IMR-90 (cell line): ENCODE measurements around the gene EHBP1. TPM values are rescaled to one million over a fixed set of nuclear protein-coding genes. Genes with fewer than 3 reads are reported as not detected.

Source experiments
- ATAC-seq: fragments of 200-7000 bp; cut with Tn5 transposase; 2 replicates; pipeline ENCODE4 v1.9.1; 2020; ENCODE audit warnings: low read depth, mild to moderate bottlenecking, moderate library complexity
- BruUV-seq: library from RNA; stranded (reverse); fragments of 400-500 nt; replicated peaks from 2 replicates; lab custom pipeline; 2021; lab: Mats Ljungman, UMichigan
- CTCF ChIA-PET: fragments of 300-600 bp; formaldehyde crosslinking; extraction: SDS; loops from one replicate; lab custom pipeline; 2021; ENCODE audit warnings: antibody characterized with exemption; lab: Yijun Ruan, JAX
- POLR2A ChIA-PET: fragments of 300-600 bp; sonication (Branson Sonifier 250); formaldehyde crosslinking; loops from one replicate; lab custom pipeline; 2022; ENCODE audit warnings: antibody characterized with exemption; ENCODE audit not compliant: unreplicated experiment; lab: Charles Lee
- DNase-seq: peaks from one replicate; pipeline ENCODE4 v3.0.0; 2013
- H2AFZ ChIP-seq: replicated peaks from 2 replicates; pipeline ENCODE3; 2013; ENCODE audit warnings: low read length, mild to moderate bottlenecking; ENCODE audit not compliant: poor library complexity
- H2AK5ac ChIP-seq: 2 replicates; pipeline ENCODE4 v1.6.1; 2013; ENCODE audit warnings: low read depth, low read length, inconsistent platforms
- H2AK9ac ChIP-seq: replicated peaks from 2 replicates; pipeline ENCODE3; 2013; ENCODE audit warnings: mild to moderate bottlenecking, low read depth, low read length, moderate library complexity; ENCODE audit not compliant: poor library complexity
- H2BK120ac ChIP-seq: 2 replicates; pipeline ENCODE4 v1.6.1; 2013; ENCODE audit warnings: low read depth, low read length, inconsistent platforms
- H2BK15ac ChIP-seq: 3 replicates; pipeline ENCODE4 v1.6.1; 2013; ENCODE audit warnings: low read depth, low read length, inconsistent platforms
- H2BK20ac ChIP-seq: 2 replicates; pipeline ENCODE4 v1.6.1; 2013; ENCODE audit warnings: low read depth, mild to moderate bottlenecking, inconsistent platforms, low read length, moderate library complexity
- H2BK5ac ChIP-seq: 2 replicates; pipeline ENCODE4 v1.6.1; 2013; ENCODE audit warnings: mild to moderate bottlenecking, low read depth, low read length, inconsistent platforms; ENCODE audit not compliant: poor library complexity, severe bottlenecking
- H3K14ac ChIP-seq: replicated peaks from 2 replicates; pipeline ENCODE4 v1.6.1; 2013; ENCODE audit warnings: low read depth, low read length, inconsistent platforms
- H3K18ac ChIP-seq: 2 replicates; pipeline ENCODE4 v1.6.1; 2013; ENCODE audit warnings: low read depth, low read length, control low read depth
- H3K23ac ChIP-seq: 2 replicates; pipeline ENCODE4 v1.6.1; 2013; ENCODE audit warnings: low read depth, low read length, inconsistent platforms
- H3K27ac ChIP-seq: 2 replicates; pipeline ENCODE4 v1.5.1; 2013; ENCODE audit warnings: mild to moderate bottlenecking, control low read depth, low read length; ENCODE audit not compliant: insufficient read depth
- H3K27me3 ChIP-seq: 2 replicates; pipeline ENCODE4 v1.6.1; 2013; ENCODE audit warnings: low read length; ENCODE audit not compliant: control insufficient read depth, insufficient read depth
- H3K36me3 ChIP-seq: 2 replicates; pipeline ENCODE4 v1.6.1; 2013; ENCODE audit warnings: low read length, mixed read lengths; ENCODE audit not compliant: control insufficient read depth, insufficient read depth
- H3K4ac ChIP-seq: 2 replicates; pipeline ENCODE4 v1.6.1; 2013; ENCODE audit warnings: low read depth, low read length, inconsistent platforms
- H3K4me1 ChIP-seq: 2 replicates; pipeline ENCODE4 v1.6.1; 2013; ENCODE audit warnings: low read length, mixed read lengths; ENCODE audit not compliant: control insufficient read depth, insufficient read depth
- H3K4me2 ChIP-seq: 2 replicates; pipeline ENCODE4 v1.6.1; 2013; ENCODE audit warnings: low read depth, mild to moderate bottlenecking, control low read depth, low read length, moderate library complexity
- H3K4me3 ChIP-seq: 2 replicates; pipeline ENCODE4 v1.5.1; 2013; ENCODE audit warnings: low read depth, mild to moderate bottlenecking, control low read depth, low read length, moderate library complexity; ENCODE audit not compliant: insufficient read depth
- H3K56ac ChIP-seq: 2 replicates; pipeline ENCODE4 v1.6.1; 2013; ENCODE audit warnings: low read length, inconsistent platforms; ENCODE audit not compliant: insufficient read depth; ENCODE audit errors: extremely low read depth
- H3K79me1 ChIP-seq, 2 experiments: 2 replicates each; pipeline ENCODE4 v1.6.1; 2013; ENCODE audit warnings: low read length in 2 of 2, inconsistent platforms in 1 of 2, low read depth in 1 of 2
- H3K9ac ChIP-seq: 2 replicates; pipeline ENCODE4 v1.6.1; 2013; ENCODE audit warnings: low read depth, low read length, control low read depth
- H3K9me1 ChIP-seq: 2 replicates; pipeline ENCODE4 v1.6.1; 2013; ENCODE audit warnings: low read length, inconsistent platforms; ENCODE audit not compliant: insufficient read depth
- H3K9me3 ChIP-seq: 2 replicates; pipeline ENCODE4 v1.6.1; 2013; ENCODE audit warnings: low read length; ENCODE audit not compliant: control insufficient read depth, insufficient read depth
- H4K20me1 ChIP-seq: 2 replicates; pipeline ENCODE4 v1.6.1; 2013; ENCODE audit warnings: low read length, inconsistent platforms; ENCODE audit not compliant: insufficient read depth
- H4K5ac ChIP-seq: 2 replicates; pipeline ENCODE4 v1.6.1; 2013; ENCODE audit warnings: mild to moderate bottlenecking, low read depth, low read length, control low read depth
- H4K8ac ChIP-seq, 2 experiments: 2 replicates each; pipeline ENCODE4 v1.6.1; 2013; ENCODE audit warnings: low read depth in 2 of 2, low read length in 2 of 2, control low read depth in 1 of 2, inconsistent platforms in 1 of 2
- H4K91ac ChIP-seq: 2 replicates; pipeline ENCODE4 v1.6.1; 2013; ENCODE audit warnings: low read depth, low read length, inconsistent platforms; ENCODE audit not compliant: insufficient read depth
- CEBPB ChIP-seq: IDR thresholded peaks from 2 replicates; pipeline ENCODE4 v1.6.1; 2012; ENCODE audit warnings: low read depth, low read length, improper control_type of control experiment
- ELK1 ChIP-seq: fragments of 150-350 bp; IDR thresholded peaks from 2 replicates; pipeline ENCODE4 v1.6.1; 2016; ENCODE audit warnings: low read depth, mild to moderate bottlenecking, low read length, moderate library complexity, borderline replicate concordance
- FOS ChIP-seq: fragments of 150-350 bp; IDR thresholded peaks from 2 replicates; pipeline ENCODE4 v1.6.1; 2016; ENCODE audit warnings: low read depth, low read length
- MAFK ChIP-seq: IDR thresholded peaks from 2 replicates; pipeline ENCODE4 v1.6.1; 2012; ENCODE audit warnings: low read depth, low read length, improper control_type of control experiment
- MAZ ChIP-seq: IDR thresholded peaks from 2 replicates; pipeline ENCODE4 v1.6.1; 2012; ENCODE audit warnings: low read depth, mild to moderate bottlenecking, low read length, improper control_type of control experiment, moderate library complexity, borderline replicate concordance
- MXI1 ChIP-seq: IDR thresholded peaks from 2 replicates; pipeline ENCODE4 v1.6.1; 2012; ENCODE audit warnings: low read depth, mild to moderate bottlenecking, low read length, moderate library complexity, borderline replicate concordance
- NFE2L2 ChIP-seq: fragments of 150-350 bp; IDR thresholded peaks from 2 replicates; pipeline ENCODE4 v1.6.1; 2016; ENCODE audit warnings: low read depth, mild to moderate bottlenecking, low read length
- RCOR1 ChIP-seq: IDR thresholded peaks from 2 replicates; pipeline ENCODE4 v1.6.1; 2012; ENCODE audit warnings: mild to moderate bottlenecking, low read length, improper control_type of control experiment; ENCODE audit not compliant: insufficient replicate concordance
- RFX5 ChIP-seq: IDR thresholded peaks from 2 replicates; pipeline ENCODE4 v1.8.0; 2012; ENCODE audit warnings: low read depth, mild to moderate bottlenecking, low read length, moderate library complexity
- SMC3 ChIP-seq: fragments of 150-350 bp; IDR thresholded peaks from 2 replicates; pipeline ENCODE4 v1.6.1; 2016; ENCODE audit warnings: low read depth, mild to moderate bottlenecking, antibody characterized with exemption, low read length, moderate library complexity
- WGBS, 2 experiments: methylation state at CpG; one replicate each; pipeline versions ENCODE4 v1.1.5 to v1.1.7; 2013; ENCODE audit warnings: missing lambda C conversion rate in 2 of 2; ENCODE audit not compliant: insufficient read length in 1 of 2; ENCODE audit errors: extremely low coverage in 2 of 2; 5-methylcytosine and 5-hydroxymethylcytosine counted together
- dilution Hi-C: fragments of 300-500 bp; cut with HindIII; formaldehyde crosslinking; loops from one replicate; pipeline ENCODE4 v1.14.3; 2018; ENCODE audit warnings: low sequenced_read_pairs; ENCODE audit not compliant: unreplicated experiment
- in situ Hi-C: fragments of 300-500 bp; cut with MboI; formaldehyde crosslinking; loops from 3 replicates; pipeline ENCODE4 v1.14.3; 2019; ENCODE audit warnings: low sequenced_read_pairs, inconsistent platforms, mixed read lengths
- intact Hi-C: fragments of 100-400 bp; cut with micrococcal nuclease; formaldehyde crosslinking; loops from 2 replicates; pipeline ENCODE4 v1.10.0; 2022
- polyA plus RNA-seq, 3 experiments: library from polyadenylated mRNA; depleted of rRNA; stranded (reverse); fragments of >200 nt; gene quantifications; 2 replicates each; pipeline ENCODE4 v1.2.3, GENCODE V29; 2012; ENCODE audit warnings: low replicate concordance in 1 of 3
- total RNA-seq: library from RNA; depleted of rRNA; stranded (reverse); fragments of >200 nt; gene quantifications from 2 replicates; pipeline ENCODE4 v1.2.3, GENCODE V29; 2012

EHBP1 gene
- total and polyA plus RNA-seq, 2 of the 4 experiments (the other 2 are of a cell fraction): 28.3 to 44.4 TPM

- no peaks in the 10 kb centered on the region for H3K36me3 ChIP-seq
- H4K20me1 ChIP-seq: no peaks in the 10 kb centered on the region
- no peak overlapping the region for H4K8ac ChIP-seq
- H3K4me3 ChIP-seq: no peak overlapping the region
- no peak for TF ChIP-seq SMC3
- TF ChIP-seq MAZ: no peak
- no peak for TF ChIP-seq CEBPB
- TF ChIP-seq MXI1: no peak
- TF ChIP-seq FOS: no peak
- no peak for TF ChIP-seq ELK1
- no peak for TF ChIP-seq NFE2L2
- no peak for TF ChIP-seq RCOR1
- TF ChIP-seq MAFK: no peak
- TF ChIP-seq RFX5: no peak
- no peak overlapping the region for H2BK5ac ChIP-seq
- POLR2A ChIA-PET: no interaction called here
- in situ Hi-C loops: loop anchor here (25.0 kb wide), 1 partner anchor 781 kb away; no protein-coding TSS in a partner anchor
- ATAC-seq: no peak
- H4K5ac ChIP-seq: no peak overlapping the region
- H2AK5ac ChIP-seq: no peak overlapping the region
- H3K9me1 ChIP-seq: no peaks in the 10 kb centered on the region
- peaks cover 6 to 10% of the 10 kb centered on the region in 2 experiments; a peak in 3 of 4 replicates for H3K79me1 ChIP-seq
- H2BK120ac ChIP-seq: no peak overlapping the region
- H3K18ac ChIP-seq: no peak overlapping the region
- no peak overlapping the region for H3K56ac ChIP-seq
- H3K4ac ChIP-seq: no peak overlapping the region
- H3K9me3 ChIP-seq: no peaks in the 10 kb centered on the region
- BruUV-seq: no TSS peak
- dilution Hi-C loops: no loop called here
- no peak overlapping the region for H3K4me2 ChIP-seq
- H3K14ac ChIP-seq: no peak overlapping the region
- no peak overlapping the region for H2AFZ ChIP-seq
- WGBS, 2 experiments: no CpG with 5 or more reads among the region's 3 CpGs
- H2BK15ac ChIP-seq: no peak overlapping the region
- no peak overlapping the region for H3K9ac ChIP-seq
- CTCF ChIA-PET: interaction anchor here (0.6 to 1.2 kb wide), 2 partner anchors 12 to 311 kb away, joined by 3 to 4 read pairs; no protein-coding TSS in a partner anchor
- no peak overlapping the region for H2BK20ac ChIP-seq
- no peaks in the 10 kb centered on the region for H3K27me3 ChIP-seq
- intact Hi-C loops: loop anchor here (5.0 kb wide), 1 partner anchor 191 kb away; no protein-coding TSS in a partner anchor
- no peak overlapping the region for H3K27ac ChIP-seq
- H3K4me1 ChIP-seq: no peaks in the 10 kb centered on the region
- no peak overlapping the region for H4K91ac ChIP-seq
- no peak overlapping the region for H2AK9ac ChIP-seq
- peak; percentile 27 for DNase-seq
- no peak overlapping the region for H3K23ac ChIP-seq
These were observed 63.1 kb downstream of the EHBP1 start for GRCh38 chr2:62768615-62769014.
